ENCODE measurements around the gene CAMK2G. TPM values are rescaled to one million over a fixed set of nuclear protein-coding genes. Genes with fewer than 3 reads are reported as not detected.

The CAMK2G gene
- total RNA-seq, 1 experiment from 2014 or later = 147 TPM

DNA sequence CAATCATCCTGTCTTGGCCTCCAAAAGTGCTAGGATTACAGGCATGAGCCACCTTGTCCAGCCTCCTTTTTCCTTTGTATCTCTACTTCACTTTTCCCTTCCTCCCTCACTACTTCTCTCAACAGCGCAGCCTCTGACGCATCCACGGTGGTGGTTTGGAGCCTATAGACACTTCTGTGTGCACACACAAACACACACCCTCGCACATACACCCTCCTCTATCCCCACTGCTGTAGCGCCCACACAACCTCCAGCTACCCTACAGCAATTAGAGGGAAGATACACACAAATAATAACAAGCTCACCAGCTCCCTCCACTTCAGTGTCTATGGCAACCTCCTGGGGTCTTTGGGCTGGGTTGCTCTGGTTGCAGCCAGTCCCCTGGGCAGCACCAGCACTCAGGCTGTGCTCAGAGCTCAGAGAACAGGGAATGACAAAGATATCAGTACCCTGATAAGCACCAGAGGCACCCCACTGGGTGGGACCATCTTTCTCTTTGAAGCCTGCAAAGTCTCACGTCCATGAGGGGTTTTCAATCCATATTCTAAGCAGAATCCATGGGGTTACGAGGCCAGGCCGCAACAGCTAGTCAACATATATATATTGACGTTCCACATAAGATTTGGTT, 3.3 kb upstream of the CAMK2G start:
- intact Hi-C loops (cut with micrococcal nuclease; ENCODE audit: unreplicated experiment) = loop anchor here (5.0 kb wide), 2 partner anchors 90 to 225 kb away; partner anchors contain the start of gene ZSWIM8
- Histone ChIP-seq H3K79me2 (ENCODE audit: low read depth) (peaks cover 15% of the 10 kb centered on the region), H3K4me2 (peak overlapping the region; percentile 77), H3K9me3 (ENCODE audit: insufficient read depth, low read depth) (no peaks in the 10 kb centered on the region), H2AFZ (no peak overlapping the region), H3K4me3 (no peak overlapping the region), H3K4me1 (replicated peaks; ENCODE audit: insufficient read depth) (peaks cover 49% of the 10 kb centered on the region), H3K9me2 (ENCODE audit: insufficient read depth) (no peaks in the 10 kb centered on the region), H3K36me3 (ENCODE audit: low read depth) (peaks cover 5% of the 10 kb centered on the region; the same call in 1 of the 2 replicates), H3K27me3 (ENCODE audit: insufficient read depth, low read depth) (no peaks in the 10 kb centered on the region), H3F3A (ENCODE audit: insufficient read depth, low read depth) (peaks cover 41% of the 10 kb centered on the region), H3K27ac (peak overlapping the region; percentile 73), H4K20me1 (ENCODE audit: insufficient read depth) (no peaks in the 10 kb centered on the region)
- TF ChIP-seq, protein P1, sequence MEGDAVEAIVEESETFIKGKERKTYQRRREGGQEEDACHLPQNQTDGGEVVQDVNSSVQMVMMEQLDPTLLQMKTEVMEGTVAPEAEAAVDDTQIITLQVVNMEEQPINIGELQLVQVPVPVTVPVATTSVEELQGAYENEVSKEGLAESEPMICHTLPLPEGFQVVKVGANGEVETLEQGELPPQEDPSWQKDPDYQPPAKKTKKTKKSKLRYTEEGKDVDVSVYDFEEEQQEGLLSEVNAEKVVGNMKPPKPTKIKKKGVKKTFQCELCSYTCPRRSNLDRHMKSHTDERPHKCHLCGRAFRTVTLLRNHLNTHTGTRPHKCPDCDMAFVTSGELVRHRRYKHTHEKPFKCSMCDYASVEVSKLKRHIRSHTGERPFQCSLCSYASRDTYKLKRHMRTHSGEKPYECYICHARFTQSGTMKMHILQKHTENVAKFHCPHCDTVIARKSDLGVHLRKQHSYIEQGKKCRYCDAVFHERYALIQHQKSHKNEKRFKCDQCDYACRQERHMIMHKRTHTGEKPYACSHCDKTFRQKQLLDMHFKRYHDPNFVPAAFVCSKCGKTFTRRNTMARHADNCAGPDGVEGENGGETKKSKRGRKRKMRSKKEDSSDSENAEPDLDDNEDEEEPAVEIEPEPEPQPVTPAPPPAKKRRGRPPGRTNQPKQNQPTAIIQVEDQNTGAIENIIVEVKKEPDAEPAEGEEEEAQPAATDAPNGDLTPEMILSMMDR (conservative IDR thresholded peaks at IDR 0.05) = no peak
- no peak for TF ChIP-seq EZH2 (IDR thresholded peaks at IDR 0.05; ENCODE audit: low read depth)
- DNase-seq = no peak
- BruUV-seq (replicated peaks) = no TSS peak
- CTCF ChIA-PET = interaction anchor here (0.6 kb wide), 1 partner anchor 40 kb away, joined by 3 read pairs; no protein-coding TSS in a partner anchor
- POLR2A ChIA-PET (ENCODE audit: unreplicated experiment) = interaction anchor here (0.6 to 1.0 kb wide), 5 partner anchors 10 to 1834 kb away, joined by 4 to 9 read pairs (median 6); no protein-coding TSS in a partner anchor

DNA sequence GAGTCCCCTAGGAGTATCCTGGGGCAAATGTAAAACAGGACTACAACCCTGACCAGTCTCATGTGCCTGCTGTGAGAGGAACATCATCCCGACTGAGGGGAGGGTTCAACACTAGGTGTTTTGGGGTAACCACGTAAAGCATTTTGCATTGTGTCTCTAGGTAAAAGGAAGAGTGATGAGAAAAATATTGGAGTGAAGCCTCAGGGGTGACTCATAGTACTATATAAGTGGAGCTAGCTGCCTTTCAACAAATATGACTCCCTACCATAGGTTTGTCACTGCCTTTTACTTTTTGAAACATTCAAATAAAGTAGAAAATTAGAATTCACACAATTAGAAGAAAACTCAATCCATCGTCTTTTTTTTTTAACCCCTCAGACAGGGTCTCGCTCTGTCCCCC, 2.6 kb upstream of the CAMK2G start:
- H3F3A ChIP-seq (ENCODE audit: insufficient read depth, low read depth) = peaks cover 48% of the 10 kb centered on the region
- no peaks in the 10 kb centered on the region for H3K9me2 ChIP-seq (ENCODE audit: insufficient read depth)
- peaks cover 18% of the 10 kb centered on the region for H3K79me2 ChIP-seq (ENCODE audit: low read depth)
- H3K27ac ChIP-seq = peak overlapping the region; percentile 73
- peak; percentile 35 to 75 for DNase-seq
- TF ChIP-seq, protein P1 (conservative IDR thresholded peaks at IDR 0.05) = no peak
- TF ChIP-seq EZH2 (IDR thresholded peaks at IDR 0.05; ENCODE audit: low read depth) = no peak
- H3K4me3 ChIP-seq = peak overlapping the region; percentile 39; the same call in 1 of the 2 replicates
- peak overlapping the region; percentile 77 for H3K4me2 ChIP-seq
- CTCF ChIA-PET = interaction anchor here (0.6 kb wide), 1 partner anchor 40 kb away, joined by 3 read pairs; no protein-coding TSS in a partner anchor
- no TSS peak for BruUV-seq (replicated peaks)
- no peaks in the 10 kb centered on the region for H4K20me1 ChIP-seq (ENCODE audit: insufficient read depth)
- H3K27me3 ChIP-seq (ENCODE audit: insufficient read depth, low read depth) = no peaks in the 10 kb centered on the region
- POLR2A ChIA-PET (ENCODE audit: unreplicated experiment) = interaction anchor here (0.6 to 1.0 kb wide), 6 partner anchors 11 to 1833 kb away, joined by 3 to 9 read pairs (median 6); no protein-coding TSS in a partner anchor
- no peak overlapping the region for H2AFZ ChIP-seq
- H3K4me1 ChIP-seq (replicated peaks; ENCODE audit: insufficient read depth) = peaks cover 55% of the 10 kb centered on the region
- H3K36me3 ChIP-seq (ENCODE audit: low read depth) = peaks cover 6% of the 10 kb centered on the region; the same call in 1 of the 2 replicates
- intact Hi-C loops (cut with micrococcal nuclease; ENCODE audit: unreplicated experiment) = loop anchor here (5.0 kb wide), 2 partner anchors 90 to 225 kb away; partner anchors contain the start of gene ZSWIM8
- no peaks in the 10 kb centered on the region for H3K9me3 ChIP-seq (ENCODE audit: insufficient read depth, low read depth)

DNA sequence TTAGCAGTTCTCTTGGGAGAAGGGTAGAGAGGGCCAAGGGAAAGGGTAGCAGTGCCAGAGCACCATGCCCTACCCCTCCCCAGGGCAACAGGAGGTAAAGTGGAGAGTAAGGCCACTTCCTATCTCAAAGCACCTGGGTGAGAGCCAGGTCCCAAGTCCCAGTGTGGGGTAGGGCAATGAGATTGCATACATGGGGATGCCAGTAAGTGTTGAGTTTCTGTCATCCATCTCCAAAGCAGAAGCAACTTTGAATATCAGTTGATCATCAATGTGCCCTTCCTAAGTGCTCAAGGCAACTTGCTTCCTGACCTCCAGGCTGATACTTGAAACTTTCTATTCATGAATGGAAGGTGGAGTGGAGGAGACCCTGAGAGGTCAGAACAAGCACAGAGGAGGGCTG, 2.2 kb upstream of the CAMK2G start:
- Histone ChIP-seq H3K36me3 (ENCODE audit: low read depth) (peaks cover 7% of the 10 kb centered on the region; the same call in 1 of the 2 replicates), H4K20me1 (ENCODE audit: insufficient read depth) (no peaks in the 10 kb centered on the region), H3K4me3 (peak overlapping the region; percentile 39; the same call in 1 of the 2 replicates), H3F3A (ENCODE audit: insufficient read depth, low read depth) (peaks cover 52% of the 10 kb centered on the region), H3K9me2 (ENCODE audit: insufficient read depth) (no peaks in the 10 kb centered on the region), H3K9me3 (ENCODE audit: insufficient read depth, low read depth) (no peaks in the 10 kb centered on the region), H2AFZ (no peak overlapping the region), H3K4me2 (peak overlapping the region; percentile 77), H3K27me3 (ENCODE audit: insufficient read depth, low read depth) (no peaks in the 10 kb centered on the region), H3K4me1 (replicated peaks; ENCODE audit: insufficient read depth) (peaks cover 58% of the 10 kb centered on the region), H3K79me2 (ENCODE audit: low read depth) (peaks cover 19% of the 10 kb centered on the region), H3K27ac (peak overlapping the region; percentile 73)
- TSS peak; percentile 14 for BruUV-seq (replicated peaks)
- TF ChIP-seq EZH2 (IDR thresholded peaks at IDR 0.05; ENCODE audit: low read depth) = no peak
- TF ChIP-seq, protein P1 (conservative IDR thresholded peaks at IDR 0.05) = no peak
- ChIA-PET CTCF (interaction anchor here (1.0 kb wide), 1 partner anchor 64 kb away, joined by 3 read pairs; no protein-coding TSS in a partner anchor), POLR2A (ENCODE audit: unreplicated experiment) (interaction anchor here (0.5 to 1.0 kb wide), 4 partner anchors 30 to 946 kb away, joined by 3 to 11 read pairs (median 6); no protein-coding TSS in a partner anchor)
- DNase-seq = peak in 1 of 2 experiments; percentile 56
- intact Hi-C loops (cut with micrococcal nuclease; ENCODE audit: unreplicated experiment) = loop anchor here (5.0 kb wide), 2 partner anchors 89 to 224 kb away; partner anchors contain the start of gene ZSWIM8
